ENCODE measurements around the gene JOSD1.
A peak's percentile ranks its signal among the peaks of the same experiment; 100 is the strongest.

The JOSD1 gene

DNA sequence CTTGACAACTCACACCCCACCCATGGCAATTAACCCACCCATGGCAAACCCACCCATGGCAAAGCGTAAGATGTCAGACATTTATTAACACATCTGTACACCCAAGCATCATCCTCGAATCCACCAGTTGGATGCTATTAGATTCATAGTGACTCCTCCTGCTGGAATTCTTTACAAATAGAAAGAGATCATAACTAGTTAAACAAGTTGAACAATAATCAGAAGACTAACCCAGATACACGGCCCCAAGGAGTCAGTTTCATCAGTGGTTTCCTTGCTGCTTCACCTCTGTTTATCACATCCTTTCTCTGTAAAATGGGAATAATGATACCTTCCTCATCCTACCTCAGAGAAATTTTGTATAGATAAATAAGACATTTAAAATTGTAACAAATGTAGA is 10.1 kb upstream of the JOSD1 start:
- DNase-seq, result no peak

DNA sequence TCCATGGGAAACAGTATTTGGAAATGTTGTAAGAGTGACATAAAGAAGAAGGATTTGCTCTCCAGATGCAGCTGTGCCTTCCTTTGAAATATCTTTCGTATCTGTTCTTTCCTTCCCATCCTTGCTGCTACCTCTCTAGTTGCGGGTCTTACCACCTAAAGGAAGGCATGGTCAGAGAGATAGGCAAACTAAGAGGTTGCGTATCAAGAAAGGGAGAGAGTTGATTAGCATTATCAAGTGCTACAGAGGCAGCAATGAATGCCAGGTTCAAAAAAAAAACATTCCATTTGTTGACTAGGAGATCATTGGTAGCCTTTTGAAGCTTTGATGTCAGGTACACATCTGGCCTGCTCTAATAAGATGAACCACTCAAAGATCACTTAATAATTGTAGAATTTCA is 9.6 kb upstream of the JOSD1 start:
- no peak for DNase-seq

DNA sequence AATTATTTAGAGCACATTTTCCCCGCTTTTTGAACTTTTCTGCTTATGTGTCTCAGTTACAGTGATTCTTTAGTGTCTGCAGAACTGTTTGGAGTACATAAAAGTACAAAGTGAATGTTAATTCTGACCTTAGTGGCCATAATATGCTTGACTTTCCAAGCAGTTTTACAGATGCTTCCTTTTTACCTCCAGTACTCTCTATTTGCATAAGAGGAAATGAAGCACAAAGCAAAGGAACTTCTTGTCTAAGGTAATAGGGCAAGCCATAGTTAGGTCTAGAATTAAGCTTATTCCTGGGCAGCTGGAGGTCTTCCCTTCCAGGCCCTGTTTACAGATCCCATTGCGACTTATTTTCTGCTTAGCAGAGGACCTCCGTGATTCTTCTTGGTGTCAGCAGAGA is 8.6 kb upstream of the JOSD1 start:
- no peak for DNase-seq

DNA sequence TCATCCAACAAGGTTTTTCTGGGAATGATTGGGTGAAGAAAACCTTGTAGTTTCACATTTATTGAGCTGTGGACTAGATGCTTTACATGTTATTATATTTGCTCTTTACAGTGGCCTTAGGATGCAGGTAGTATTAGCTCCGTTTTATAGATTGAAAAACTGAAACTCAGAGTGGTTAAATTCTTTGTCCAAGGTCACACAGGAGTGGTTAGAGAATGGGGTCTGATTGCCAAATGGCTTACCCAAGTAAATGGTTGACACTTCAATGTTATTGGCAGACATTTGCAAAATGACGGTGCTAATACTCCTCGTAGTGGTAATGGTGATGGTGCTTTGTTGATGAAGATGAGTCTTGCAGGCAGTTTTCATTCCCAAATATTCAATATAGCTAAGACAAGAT is 7.2 kb upstream of the JOSD1 start:
- DNase-seq, result no peak

DNA sequence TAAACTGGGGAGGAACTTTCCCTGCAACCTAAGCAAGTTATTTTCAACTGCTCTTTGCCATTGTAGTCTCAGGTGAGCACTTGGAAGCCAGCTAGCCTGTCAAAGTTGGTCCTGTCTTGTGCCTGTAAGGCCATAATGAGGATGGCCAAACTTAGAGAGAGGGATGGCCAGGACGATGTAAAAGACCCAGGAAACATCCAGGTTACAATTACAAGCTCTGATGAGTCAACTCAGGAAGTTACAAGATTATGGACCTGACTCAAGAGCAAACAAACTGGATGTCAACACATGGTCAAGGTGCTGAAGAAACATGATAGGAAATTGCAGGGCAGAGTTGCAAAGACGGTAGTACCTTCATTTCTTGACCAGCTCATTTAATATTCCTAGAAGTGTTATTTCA is 6.6 kb upstream of the JOSD1 start:
- no peak for DNase-seq

DNA sequence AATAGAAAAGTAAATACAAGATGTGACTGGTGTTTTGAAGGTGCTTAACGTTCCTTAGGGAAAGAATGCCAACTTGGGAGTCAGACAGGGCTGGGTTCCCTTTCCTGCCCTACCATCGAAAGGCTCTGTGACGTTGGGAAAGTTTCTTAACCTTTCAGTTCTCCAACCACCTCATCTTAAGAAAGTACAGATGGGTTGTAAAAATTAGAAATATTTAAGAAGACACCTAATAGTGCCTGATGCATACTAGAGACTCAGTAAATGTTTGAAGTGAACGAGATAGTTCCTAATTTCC is 6.1 kb upstream of the JOSD1 start:
- no peak for DNase-seq

DNA sequence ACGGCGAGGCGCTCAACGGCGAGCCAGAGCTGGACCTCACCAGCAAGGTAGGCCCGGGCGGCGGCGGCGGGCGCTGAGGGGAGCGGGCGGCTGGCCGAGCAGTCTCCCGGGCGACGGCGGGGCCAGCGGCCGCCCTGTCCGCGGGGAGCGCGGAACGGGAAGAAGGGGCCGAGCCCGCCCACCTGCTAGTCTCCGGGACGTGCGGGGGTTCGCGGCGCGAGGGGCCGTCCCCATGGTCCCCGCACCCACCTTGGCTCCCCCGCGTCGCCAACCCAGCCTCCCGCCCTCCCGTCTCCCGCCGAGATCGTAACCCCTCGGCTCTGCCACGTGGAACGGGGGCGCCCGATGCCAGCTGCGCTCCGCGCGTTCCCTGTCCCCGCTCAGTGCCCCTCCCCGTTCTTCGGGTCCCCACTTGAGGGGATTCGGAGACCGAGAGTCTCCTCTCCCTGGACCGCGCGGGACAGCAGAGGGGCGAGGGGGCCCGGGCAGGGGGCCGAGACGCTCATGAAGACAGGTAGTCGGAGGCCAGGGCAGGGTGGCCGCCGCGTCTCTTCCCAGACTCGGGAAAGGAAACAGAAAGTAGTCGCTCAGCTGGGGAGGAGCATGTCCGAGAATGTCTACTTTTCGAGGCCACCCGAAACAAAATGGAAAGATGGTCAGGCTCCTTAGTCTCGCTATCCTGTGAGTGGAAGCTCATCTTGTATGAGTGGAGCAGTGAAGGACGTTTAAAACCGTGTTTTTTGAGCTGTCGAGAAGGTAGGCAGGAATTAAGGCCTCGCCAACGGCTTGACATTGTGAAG is 5.6 kb upstream of the JOSD1 start:
- no peak for DNase-seq

DNA sequence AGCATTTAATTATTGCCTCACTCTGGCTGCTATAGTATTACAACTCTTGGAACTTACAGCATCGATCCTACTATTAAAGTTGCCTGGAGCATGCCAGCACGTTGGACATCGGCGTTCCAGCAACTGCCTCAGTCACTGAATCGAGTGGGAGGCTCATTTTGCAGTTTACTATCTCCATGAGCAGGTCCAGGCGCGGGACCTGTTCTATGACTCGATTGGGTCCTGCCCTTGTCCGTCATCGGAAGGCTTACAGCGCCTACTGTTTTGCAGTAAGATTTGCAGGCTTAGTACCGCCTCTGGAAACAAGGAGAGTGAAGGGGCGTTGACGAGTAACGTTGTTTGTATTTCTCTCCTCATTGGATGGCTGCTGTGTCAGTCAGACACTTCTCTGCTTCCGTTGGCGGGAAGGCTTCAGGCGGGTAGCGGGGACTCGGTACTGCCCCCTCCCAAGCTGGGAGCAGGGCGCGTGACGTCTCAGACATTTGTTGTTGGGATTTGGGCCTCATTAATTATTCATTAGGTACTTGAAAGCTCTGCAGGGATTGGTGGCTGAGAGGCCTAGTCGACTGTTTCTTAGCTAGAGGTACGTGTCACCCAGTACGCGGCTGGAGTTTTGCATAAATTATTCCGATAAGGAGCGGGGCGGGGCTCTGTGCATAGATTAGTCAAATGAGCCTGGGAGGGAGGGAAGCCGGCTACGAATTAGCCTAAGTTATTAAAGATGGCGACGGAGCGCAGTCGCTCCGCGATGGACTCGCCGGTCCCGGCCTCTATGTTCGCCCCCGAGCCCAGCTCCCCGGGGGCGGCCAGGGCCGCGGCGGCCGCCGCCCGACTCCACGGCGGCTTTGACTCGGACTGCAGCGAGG is 4.7 kb upstream of the JOSD1 start, which contains the start of gene GTPBP1:
TSS of gene GTPBP1 (plus strand) at position 710 of the 866 bp plus-strand sequence. CDS start at position 722, 12 bp downstream.
- DNase-seq, result peak; percentile 100

DNA sequence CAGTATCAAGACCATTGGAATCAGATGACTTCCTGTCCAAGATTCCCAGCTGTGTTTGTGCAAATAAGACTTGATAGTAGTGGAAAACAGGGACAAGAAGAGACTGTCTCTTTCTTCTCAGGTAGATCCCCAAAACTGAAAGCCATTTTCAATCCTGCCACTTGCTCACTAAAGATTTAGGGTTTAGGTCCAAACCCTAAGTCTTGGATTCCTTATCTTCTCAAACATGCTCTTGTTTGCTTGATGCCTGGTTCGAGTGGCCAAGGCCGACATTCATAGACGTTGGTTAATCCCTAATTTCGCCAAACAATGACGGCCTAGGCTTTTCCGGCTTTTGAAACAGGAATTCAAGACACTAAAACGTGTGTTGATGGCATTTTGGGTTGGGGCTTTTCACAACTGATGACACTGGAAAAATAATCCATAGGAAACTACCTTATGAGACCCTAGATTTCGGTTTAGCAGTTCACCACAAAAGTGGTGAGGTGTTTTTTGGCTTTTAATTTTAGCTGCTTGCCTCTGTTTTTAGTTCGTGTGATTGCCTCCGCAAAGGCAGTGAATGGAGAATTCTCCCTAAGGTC is 4.0 kb upstream of the JOSD1 start:
- DNase-seq, result no peak

DNA sequence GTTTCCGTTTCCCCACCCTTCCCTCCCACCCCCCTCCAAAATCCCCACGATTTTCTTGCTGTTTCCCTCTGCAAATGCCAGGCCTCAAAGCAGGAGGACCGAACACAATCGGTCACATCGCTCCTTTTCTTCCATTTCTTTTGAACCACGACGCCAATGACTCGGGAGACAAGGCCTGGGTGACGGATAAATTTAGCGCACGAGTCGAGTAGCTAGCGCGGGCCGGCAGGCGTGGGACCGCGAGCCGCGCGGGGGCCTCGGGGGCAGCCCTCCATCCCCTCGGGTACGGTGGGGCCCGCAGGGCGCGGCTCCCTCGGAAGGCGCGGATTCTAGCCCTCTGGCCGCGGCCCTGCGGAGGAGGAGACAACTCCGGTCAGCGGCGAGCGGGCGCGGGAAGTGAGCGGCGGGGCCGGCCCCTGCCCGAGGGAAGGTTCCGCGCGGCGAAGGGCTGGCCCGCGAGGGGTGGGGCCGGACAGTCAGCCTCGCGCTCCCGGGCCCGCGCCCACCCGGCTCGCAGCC is 414 bp downstream of the JOSD1 start:
- peak; percentile 63 for DNase-seq

DNA sequence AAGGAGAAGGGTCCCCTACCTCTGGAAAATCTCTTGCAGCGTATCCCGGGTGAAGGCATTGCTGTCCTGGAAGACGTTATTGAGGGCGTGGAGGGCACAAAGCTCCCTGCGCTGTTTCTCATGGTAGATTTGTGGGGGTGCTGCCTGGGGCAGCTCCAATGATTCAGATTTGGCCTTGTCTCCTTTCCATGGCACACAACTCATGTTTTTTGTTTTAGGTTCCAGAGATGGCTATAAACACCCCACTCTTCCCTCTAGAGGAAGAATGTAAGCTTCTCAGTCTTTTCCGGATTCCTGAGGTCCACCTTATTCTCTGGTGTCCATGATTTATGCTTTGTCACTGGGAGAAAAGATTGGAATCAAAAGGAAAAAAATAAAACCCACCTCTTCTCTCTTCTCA is 959 bp downstream of the JOSD1 start:
- no peak for DNase-seq

DNA sequence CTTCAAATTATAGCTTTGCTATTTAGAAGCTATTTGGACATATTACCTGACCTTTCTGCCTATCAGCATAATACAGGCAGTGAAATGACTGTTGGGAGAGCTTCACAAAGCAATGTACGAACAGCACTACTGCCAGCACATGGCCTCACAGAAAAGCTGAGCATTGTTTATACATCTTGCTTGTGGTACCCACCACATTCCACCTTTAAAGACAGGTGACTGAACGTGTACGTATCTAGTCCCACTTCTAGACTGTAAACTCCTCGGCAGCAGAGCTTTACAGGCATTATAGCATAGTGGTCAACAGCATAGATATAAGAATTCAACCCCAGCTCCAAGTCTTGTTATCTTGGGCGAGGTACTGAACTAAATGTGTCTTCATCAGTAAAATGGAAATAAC is 1.6 kb downstream of the JOSD1 start:
- DNase-seq, result no peak

DNA sequence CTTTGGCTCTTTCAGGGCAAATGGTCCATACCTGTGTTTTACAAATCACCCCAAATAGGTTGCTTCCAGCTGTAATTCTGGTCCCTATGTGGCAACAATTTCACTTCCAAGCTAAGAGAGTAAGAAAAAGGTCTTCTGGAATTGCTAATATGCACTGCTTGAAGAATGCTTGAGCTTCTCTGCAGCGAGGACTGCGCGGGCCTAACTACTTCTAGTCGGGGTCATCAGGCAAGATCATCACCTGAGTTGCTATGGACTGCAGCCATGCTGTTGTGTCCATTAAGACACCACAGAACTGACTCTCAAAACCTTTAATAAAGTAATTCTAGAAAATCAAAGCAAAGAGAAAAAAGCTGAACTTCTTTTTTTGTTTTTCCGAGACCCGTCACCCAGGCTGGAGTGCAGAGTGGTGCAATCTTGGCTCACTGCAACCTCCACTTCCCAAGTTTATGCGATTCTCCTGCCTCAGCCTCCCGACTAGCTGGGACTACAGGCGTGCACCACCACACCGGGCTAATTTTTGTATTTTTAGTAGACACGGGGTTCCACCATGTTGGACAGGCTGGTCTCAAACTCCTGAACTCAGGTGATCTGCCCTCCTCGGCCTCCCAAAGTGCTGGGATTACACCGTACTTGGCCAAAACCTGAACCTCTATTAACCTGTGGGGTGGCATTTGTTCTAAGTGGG is 2.2 kb downstream of the JOSD1 start:
- DNase-seq, result no peak

DNA sequence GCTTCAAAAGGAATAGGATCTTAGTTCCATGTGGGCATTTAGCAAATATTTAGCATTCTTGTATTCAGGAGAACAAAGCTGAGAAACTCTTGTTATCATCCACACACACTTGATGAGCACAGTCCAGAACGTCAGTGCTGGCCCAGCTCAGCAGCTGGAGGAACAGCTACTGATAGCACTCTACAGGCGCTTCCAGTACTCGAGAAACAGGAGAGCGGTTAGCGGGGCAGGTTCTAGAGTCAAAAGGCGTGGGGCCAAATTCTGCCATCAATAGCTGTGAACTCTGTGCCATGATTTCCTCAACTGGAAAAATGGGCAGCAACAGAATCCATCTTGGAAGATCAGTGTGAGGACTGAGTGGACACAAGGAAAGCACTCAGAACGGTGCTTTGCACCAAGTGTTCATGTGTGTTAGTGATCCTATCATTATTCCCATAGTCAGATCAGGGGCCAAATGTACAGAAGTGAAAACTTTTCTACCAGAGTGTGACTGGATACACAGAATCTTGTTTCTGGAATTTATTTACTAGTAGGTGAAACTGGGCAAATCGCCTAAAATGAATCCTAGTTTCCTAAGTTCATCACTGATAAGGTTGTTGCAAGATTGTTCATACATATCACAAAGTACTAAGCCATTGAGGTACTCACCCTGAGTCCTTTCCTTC is 3.2 kb downstream of the JOSD1 start:
- no peak for DNase-seq

DNA sequence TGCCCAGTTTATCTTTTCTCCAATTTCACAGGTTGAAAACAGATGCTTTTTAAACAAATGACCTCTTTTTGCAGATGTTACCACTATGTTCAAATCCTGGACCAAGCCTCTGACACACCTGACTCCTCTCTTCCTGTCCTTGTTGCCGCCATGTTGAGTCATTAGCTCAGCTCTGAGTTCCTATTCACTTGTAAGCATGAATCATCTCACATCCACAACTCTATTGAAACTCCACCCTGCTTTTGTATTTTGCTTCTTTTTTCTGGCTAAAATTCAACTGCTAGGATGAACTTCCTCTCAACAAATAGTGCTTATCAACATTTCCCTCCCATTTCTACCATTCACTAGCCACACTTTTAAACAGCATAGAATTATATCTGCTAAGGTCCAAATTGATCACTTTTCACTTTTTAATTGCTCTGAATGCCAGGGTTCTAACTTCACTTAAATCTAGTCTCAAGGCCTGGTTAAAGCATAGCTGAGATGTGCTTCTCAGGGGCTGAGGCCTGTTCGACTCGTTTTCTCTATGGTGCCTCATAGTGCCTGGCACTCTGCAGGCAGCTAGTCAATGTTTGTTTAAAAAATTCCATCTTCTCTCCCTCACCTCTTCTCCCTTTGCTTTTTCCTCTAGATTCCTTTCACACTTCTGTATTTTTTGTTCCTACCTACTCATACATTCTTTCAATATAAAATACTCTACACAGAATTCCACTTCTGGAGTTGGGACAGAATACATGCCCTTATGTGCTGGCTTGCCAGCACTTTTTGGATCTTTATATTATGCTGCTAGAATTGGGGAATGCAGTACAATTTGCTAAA is 3.9 kb downstream of the JOSD1 start:
- no peak for DNase-seq

DNA sequence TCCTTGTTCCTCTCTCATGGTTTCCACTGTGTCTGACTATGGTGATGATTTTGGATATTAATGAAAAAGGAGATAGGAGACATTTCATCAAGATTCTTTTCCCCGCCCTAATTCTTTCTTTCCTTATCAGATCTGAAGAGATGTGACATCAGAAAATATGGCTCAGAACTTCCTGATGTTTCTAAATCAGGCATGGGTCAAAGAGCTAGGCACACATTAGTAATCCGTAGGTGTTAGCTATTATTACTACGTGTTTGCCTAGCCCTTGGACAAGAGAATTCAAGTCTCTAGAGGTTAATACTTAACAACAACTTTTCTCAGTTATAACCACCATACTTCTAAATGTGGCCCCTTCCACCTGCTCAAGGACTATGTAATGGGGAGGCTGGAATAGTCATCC is 5.8 kb downstream of the JOSD1 start:
- no peak for DNase-seq

DNA sequence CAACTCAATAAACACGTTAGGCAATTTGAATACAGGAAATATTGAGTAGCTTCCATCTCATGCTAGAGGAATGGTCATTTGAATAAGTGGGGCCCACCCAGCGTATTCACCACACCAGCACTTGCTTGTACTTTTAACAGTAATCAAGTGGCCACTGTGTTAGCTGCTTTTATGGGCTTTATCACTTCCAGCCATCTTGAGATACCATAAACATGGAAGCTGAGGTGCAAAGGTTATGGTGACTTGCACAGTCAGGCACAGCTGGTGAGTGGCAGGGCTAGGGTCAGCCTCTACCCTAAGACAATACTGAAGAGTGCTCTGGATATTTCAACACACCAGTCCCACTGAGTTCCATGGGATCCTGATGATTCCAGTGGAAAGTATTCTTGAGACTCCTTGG is 6.7 kb downstream of the JOSD1 start:
- no peak for DNase-seq

DNA sequence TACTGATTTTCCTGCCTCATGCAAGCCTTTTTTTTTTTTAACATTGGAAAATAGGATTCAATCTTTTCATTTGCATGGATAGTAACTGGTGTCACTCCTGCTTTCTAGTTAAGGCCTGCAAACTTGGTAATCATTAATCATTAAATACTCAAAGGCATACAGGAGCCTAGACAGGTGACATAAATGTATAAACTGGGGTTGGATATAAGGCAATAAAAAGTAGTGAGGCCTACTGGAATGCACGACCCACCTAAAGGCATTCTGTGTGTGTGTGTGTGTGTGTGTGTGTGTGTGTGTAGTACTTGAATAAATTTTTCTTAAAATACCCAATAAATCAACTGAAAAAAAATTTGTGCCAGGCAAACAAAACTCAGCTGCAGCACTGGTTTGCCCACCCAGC is 11.1 kb downstream of the JOSD1 start:
- no peak for DNase-seq

DNA sequence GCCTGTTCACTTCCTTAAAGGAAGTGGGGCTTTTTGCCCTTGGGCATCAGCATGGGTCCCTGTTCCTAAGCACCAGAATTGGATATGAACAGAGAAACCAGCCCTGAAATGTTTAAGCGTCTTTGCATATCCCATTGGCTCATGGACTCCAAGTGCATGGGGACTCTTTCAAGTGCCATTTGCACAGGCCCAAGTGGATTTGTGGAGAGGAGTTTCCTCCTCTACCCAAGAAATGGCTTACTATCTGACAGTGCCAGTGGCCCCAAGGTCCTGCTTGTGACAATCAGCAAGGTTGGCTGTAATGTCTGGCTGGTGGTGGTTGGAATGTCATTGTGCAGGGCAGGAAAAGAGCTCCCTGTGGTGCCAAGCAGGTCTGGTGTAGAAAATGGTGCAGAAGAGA is 15.0 kb downstream of the JOSD1 start:
- no peak for DNase-seq

DNA sequence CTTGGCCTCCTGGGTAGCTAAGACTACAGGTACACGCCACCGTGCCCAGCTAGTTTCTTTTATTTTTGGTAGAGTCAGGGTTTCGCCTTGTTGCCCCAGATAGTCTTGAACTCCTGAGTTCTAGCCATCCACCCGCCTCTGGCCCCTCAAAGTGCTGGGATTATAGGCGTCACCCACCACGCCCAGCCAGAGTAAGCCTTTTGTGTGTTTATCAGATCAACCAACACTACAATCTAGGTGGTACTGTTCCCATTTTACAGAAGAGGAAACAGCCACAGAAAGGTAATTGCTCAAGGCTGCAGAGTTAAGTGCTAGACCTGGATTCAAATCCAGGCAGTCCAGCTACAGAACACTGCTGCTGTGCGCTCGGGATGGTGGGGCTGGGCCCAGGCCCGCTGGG is 15.8 kb downstream of the JOSD1 start:
- DNase-seq, result no peak

DNA sequence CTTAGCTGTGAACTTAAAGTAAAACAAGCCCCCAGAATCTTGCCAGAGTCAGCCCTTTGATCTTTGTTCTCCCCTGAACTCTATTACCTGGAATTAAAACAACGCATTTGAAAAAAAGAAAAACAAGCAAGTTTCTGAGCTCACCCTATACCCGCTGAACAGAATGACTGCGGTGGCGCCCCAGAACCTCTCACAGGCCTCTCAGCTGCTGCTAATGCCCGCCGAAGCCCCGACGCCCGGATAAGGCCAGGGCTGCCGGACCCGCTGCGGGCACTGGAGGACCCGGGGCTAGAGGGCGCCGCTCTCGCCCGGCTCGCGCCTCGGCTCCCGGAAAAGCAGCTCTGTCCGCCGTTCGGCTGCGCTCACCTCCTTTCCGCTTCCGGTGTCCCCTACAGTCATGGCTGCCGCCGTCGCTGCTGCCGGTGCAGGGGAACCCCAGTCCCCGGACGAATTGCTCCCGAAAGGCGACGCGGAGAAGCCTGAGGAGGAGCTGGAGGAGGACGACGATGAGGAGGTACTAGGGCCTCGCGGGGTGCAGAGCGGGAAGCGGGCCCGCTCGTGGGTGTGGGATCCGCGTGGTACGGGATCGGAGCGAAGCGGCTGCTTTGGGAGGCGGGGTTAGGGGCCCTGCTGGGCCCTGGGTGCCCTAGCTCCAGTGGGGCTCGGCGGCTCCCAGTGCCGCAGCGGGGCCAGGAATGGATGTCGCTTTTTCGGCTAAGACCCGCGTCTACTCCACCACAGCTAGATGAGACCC is 19.0 kb downstream of the JOSD1 start, which contains the start of gene TOMM22:
TSS of gene TOMM22 (plus strand) at position 376 of the 754 bp plus-strand sequence. CDS start at position 398, 22 bp downstream.
- peak; percentile 78 for DNase-seq
